Measurements from ENCODE around the gene SASH1.

The SASH1 gene

DNA sequence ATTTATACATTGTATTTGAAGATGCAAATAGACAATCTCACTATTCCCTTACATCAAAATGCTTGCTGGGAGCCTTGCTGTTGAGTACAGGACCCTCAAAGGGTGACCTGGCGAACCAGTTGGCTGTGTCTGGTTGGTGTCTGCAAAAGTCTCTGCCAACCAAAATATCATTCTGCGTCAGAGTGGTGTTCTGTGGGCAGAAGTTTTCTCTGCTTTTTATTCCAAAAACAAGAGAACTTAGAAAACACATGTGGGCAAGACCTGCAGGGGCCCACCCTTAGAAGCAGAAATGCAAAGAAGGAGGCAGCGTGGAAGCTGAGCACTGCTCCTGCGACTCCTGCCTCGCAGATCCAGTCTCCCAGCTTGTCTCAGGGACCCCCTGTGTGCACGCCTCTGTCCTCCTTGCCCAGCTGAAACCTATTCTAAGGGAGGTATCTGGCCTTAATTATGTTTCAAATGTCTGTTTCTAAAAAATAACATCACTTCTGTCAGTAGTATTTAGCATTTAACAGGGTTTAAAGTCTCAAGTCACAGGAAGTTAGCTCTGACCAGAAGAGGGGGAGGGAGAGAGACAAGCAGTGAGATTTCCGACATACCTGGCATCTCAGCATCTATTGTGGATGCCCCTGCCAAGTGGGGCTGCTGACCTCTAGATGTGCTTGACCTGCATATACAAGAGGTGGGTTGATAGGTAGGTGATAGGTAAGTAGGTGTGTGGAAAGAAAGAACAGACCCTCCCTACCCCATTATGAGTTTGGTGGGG is 101.3 kb downstream of the SASH1 start:
- Histone ChIP-seq H3K4me1 (ENCODE audit: control insufficient read depth, insufficient read depth, low read length) (peaks cover 5% of the 10 kb centered on the region), H3K27me3 (ENCODE audit: control insufficient read depth, insufficient read depth, low read length, poor library complexity, severe bottlenecking) (no peaks in the 10 kb centered on the region), H3K27ac (ENCODE audit: insufficient read depth, low read depth, low read length, poor library complexity, severe bottlenecking) (no peak overlapping the region), H3K9me3 (ENCODE audit: control insufficient read depth, low read length) (no peaks in the 10 kb centered on the region), H3K36me3 (ENCODE audit: control insufficient read depth, insufficient read depth, low read length) (no peaks in the 10 kb centered on the region), H3K4me3 (ENCODE audit: insufficient read depth, low read depth, low read length) (no peak overlapping the region)
- 69 to 71% methylated on average over 7 of the region's 7 CpGs for WGBS, 2 experiments

DNA sequence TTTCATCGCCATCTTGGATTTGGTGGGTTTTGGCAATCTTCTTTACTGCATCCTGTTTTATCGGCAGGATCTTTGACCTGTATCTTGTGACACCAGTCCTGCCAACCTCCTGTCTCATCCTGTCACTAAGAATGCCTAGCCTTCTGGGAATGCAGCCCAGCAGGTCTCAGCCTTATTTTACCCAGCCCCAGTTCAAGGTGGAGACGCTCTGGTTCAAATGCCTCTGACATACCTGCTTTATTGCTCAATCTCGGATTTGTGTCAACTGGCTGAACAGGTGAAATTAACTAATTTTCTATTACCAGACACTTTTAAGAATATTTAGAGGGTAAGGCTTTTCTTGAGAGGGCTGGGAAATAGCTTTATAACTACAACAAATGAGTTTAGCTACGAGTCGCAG is 102.5 kb downstream of the SASH1 start:
- Histone ChIP-seq H3K27me3 (ENCODE audit: control insufficient read depth, insufficient read depth, low read length, poor library complexity, severe bottlenecking) (no peaks in the 10 kb centered on the region), H3K27ac (ENCODE audit: insufficient read depth, low read depth, low read length, poor library complexity, severe bottlenecking) (no peak overlapping the region), H3K36me3 (ENCODE audit: control insufficient read depth, insufficient read depth, low read length) (no peaks in the 10 kb centered on the region), H3K4me1 (ENCODE audit: control insufficient read depth, insufficient read depth, low read length) (peaks cover 5% of the 10 kb centered on the region), H3K4me3 (ENCODE audit: insufficient read depth, low read depth, low read length) (no peak overlapping the region), H3K9me3 (ENCODE audit: control insufficient read depth, low read length) (no peaks in the 10 kb centered on the region)
- WGBS, 2 experiments, result 86% methylated on average over 6 of the region's 6 CpGs

DNA sequence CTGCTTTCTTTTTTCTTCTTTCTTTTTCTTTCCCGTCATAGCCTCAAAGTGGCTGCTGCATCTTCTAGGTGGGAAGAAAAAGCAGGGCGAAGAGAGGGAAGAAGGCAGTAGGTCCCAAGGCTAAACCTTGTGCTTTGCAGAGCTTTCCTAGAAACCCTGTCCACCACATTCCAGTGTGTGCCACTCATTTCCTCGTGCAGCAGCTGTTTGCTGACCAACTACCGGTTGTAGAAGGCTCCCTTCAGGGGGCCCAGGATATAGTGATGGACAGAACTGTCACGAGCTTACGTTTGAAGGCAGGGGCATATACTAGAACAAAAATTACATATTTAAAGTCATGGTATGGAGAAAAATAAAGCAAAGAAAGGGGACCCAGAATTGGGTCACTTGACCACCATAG is 103.0 kb downstream of the SASH1 start:
- H3K27me3 ChIP-seq (ENCODE audit: control insufficient read depth, insufficient read depth, low read length, poor library complexity, severe bottlenecking), result no peaks in the 10 kb centered on the region
- H3K9me3 ChIP-seq (ENCODE audit: control insufficient read depth, low read length), result no peaks in the 10 kb centered on the region
- no peak overlapping the region for H3K4me3 ChIP-seq (ENCODE audit: insufficient read depth, low read depth, low read length)
- peaks cover 5% of the 10 kb centered on the region for H3K4me1 ChIP-seq (ENCODE audit: control insufficient read depth, insufficient read depth, low read length)
- H3K27ac ChIP-seq (ENCODE audit: insufficient read depth, low read depth, low read length, poor library complexity, severe bottlenecking), result no peak overlapping the region
- no peaks in the 10 kb centered on the region for H3K36me3 ChIP-seq (ENCODE audit: control insufficient read depth, insufficient read depth, low read length)
- 93 to 95% methylated on average over 3 to 6 of the region's 6 CpGs for WGBS, 2 experiments

DNA sequence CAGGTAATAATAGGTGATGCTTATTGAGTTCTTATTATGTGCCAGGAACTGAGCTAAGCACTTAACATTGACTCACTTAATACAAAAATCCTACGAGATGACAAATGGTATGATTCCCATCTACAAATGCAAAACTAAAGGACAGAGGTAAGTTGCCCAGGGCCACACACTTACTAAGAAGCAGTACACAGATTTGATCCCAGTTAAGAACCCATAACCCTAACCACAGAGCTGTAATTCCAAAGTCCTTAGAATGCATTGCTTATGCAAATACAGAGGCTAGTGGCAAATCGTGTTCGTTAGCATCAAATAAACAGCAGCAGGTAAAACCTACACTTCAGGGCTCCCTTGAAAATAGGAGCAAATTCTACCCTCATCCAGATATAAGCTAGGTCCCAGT is 104.0 kb downstream of the SASH1 start:
- H3K27me3 ChIP-seq (ENCODE audit: control insufficient read depth, insufficient read depth, low read length, poor library complexity, severe bottlenecking), result no peaks in the 10 kb centered on the region
- no peaks in the 10 kb centered on the region for H3K36me3 ChIP-seq (ENCODE audit: control insufficient read depth, insufficient read depth, low read length)
- H3K4me3 ChIP-seq (ENCODE audit: insufficient read depth, low read depth, low read length), result no peak overlapping the region
- 79 to 88% methylated on average over 3 of the region's 3 CpGs for WGBS, 2 experiments
- H3K4me1 ChIP-seq (ENCODE audit: control insufficient read depth, insufficient read depth, low read length), result peaks cover 5% of the 10 kb centered on the region
- no peak overlapping the region for H3K27ac ChIP-seq (ENCODE audit: insufficient read depth, low read depth, low read length, poor library complexity, severe bottlenecking)
- H3K9me3 ChIP-seq (ENCODE audit: control insufficient read depth, low read length), result no peaks in the 10 kb centered on the region

- 82% methylated on average over 12 of the region's 12 CpGs for WGBS, 2 experiments
- no peak overlapping the region for H3K4me3 ChIP-seq (ENCODE audit: insufficient read depth, low read depth, low read length)
- no peaks in the 10 kb centered on the region for H3K9me3 ChIP-seq (ENCODE audit: control insufficient read depth, low read length)
- H3K27me3 ChIP-seq (ENCODE audit: control insufficient read depth, insufficient read depth, low read length, poor library complexity, severe bottlenecking), result no peaks in the 10 kb centered on the region
- no peak overlapping the region for H3K27ac ChIP-seq (ENCODE audit: insufficient read depth, low read depth, low read length, poor library complexity, severe bottlenecking)
- no peaks in the 10 kb centered on the region for H3K36me3 ChIP-seq (ENCODE audit: control insufficient read depth, insufficient read depth, low read length)
- peaks cover 5% of the 10 kb centered on the region for H3K4me1 ChIP-seq (ENCODE audit: control insufficient read depth, insufficient read depth, low read length)
Observed at GRCh38 chr6:148447521-148448230, 105.0 kb downstream of the SASH1 start.

DNA sequence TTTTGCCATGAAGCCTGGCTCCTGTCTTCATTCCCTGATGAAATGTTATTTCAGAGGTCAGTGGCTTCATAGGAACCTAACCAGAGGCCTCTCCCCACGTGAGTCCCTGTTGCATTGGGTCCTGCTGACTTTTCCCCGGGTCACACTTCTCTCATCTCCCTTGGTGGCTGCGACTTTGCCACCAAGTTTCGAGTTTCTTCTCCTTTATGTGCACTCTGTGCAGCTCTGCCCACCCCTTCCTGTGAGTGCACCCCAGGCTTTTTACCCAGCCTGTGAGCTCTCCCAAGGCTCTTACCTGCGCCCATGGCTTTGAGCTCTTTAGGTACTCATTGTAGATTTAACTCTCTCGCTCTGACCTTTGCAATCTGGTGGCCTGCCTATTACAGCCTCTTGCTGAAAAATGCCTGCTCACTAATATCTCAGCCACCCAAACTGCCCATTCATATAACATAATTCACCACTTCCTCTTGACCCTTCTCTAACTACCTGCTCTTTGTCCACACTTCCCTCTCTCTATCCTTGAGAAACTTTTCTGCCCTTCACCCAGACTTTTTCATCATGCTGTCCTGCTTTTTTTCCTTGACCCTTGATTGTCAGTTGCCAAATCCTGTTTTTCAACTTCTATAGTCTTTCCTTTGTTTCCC is 105.9 kb downstream of the SASH1 start:
- no peaks in the 10 kb centered on the region for H3K27me3 ChIP-seq (ENCODE audit: control insufficient read depth, insufficient read depth, low read length, poor library complexity, severe bottlenecking)
- H3K4me3 ChIP-seq (ENCODE audit: insufficient read depth, low read depth, low read length), result no peak overlapping the region
- peaks cover 5% of the 10 kb centered on the region for H3K4me1 ChIP-seq (ENCODE audit: control insufficient read depth, insufficient read depth, low read length)
- H3K36me3 ChIP-seq (ENCODE audit: control insufficient read depth, insufficient read depth, low read length), result no peaks in the 10 kb centered on the region
- WGBS, 2 experiments, result 90 to 91% methylated on average over 6 of the region's 6 CpGs
- no peak overlapping the region for H3K27ac ChIP-seq (ENCODE audit: insufficient read depth, low read depth, low read length, poor library complexity, severe bottlenecking)
- H3K9me3 ChIP-seq (ENCODE audit: control insufficient read depth, low read length), result no peaks in the 10 kb centered on the region

- H3K9me3 ChIP-seq (ENCODE audit: control insufficient read depth, low read length), result no peaks in the 10 kb centered on the region
- H3K27me3 ChIP-seq (ENCODE audit: control insufficient read depth, insufficient read depth, low read length, poor library complexity, severe bottlenecking), result no peaks in the 10 kb centered on the region
- no peak overlapping the region for H3K4me3 ChIP-seq (ENCODE audit: insufficient read depth, low read depth, low read length)
- H3K4me1 ChIP-seq (ENCODE audit: control insufficient read depth, insufficient read depth, low read length), result peaks cover 18% of the 10 kb centered on the region
- no peaks in the 10 kb centered on the region for H3K36me3 ChIP-seq (ENCODE audit: control insufficient read depth, insufficient read depth, low read length)
- no peak overlapping the region for H3K27ac ChIP-seq (ENCODE audit: insufficient read depth, low read depth, low read length, poor library complexity, severe bottlenecking)
Observed at GRCh38 chr6:148450866-148451265, 108.2 kb downstream of the SASH1 start.

- no peak overlapping the region for H3K27ac ChIP-seq (ENCODE audit: insufficient read depth, low read depth, low read length, poor library complexity, severe bottlenecking)
- 89 to 90% methylated on average over 8 of the region's 8 CpGs for WGBS, 2 experiments
- H3K4me1 ChIP-seq (ENCODE audit: control insufficient read depth, insufficient read depth, low read length), result peaks cover 22% of the 10 kb centered on the region
- no peaks in the 10 kb centered on the region for H3K36me3 ChIP-seq (ENCODE audit: control insufficient read depth, insufficient read depth, low read length)
- no peaks in the 10 kb centered on the region for H3K27me3 ChIP-seq (ENCODE audit: control insufficient read depth, insufficient read depth, low read length, poor library complexity, severe bottlenecking)
- H3K9me3 ChIP-seq (ENCODE audit: control insufficient read depth, low read length), result no peaks in the 10 kb centered on the region
- no peak overlapping the region for H3K4me3 ChIP-seq (ENCODE audit: insufficient read depth, low read depth, low read length)
Observed at GRCh38 chr6:148451690-148452089, 109.1 kb downstream of the SASH1 start.

GRCh38 chr6:148452876-148453275 is 110.2 kb downstream of the SASH1 start:
- Histone ChIP-seq H3K36me3 (ENCODE audit: control insufficient read depth, insufficient read depth, low read length) (no peaks in the 10 kb centered on the region), H3K4me3 (ENCODE audit: insufficient read depth, low read depth, low read length) (no peak overlapping the region), H3K9me3 (ENCODE audit: control insufficient read depth, low read length) (no peaks in the 10 kb centered on the region), H3K27ac (ENCODE audit: insufficient read depth, low read depth, low read length, poor library complexity, severe bottlenecking) (no peak overlapping the region), H3K27me3 (ENCODE audit: control insufficient read depth, insufficient read depth, low read length, poor library complexity, severe bottlenecking) (no peaks in the 10 kb centered on the region), H3K4me1 (ENCODE audit: control insufficient read depth, insufficient read depth, low read length) (peaks cover 22% of the 10 kb centered on the region)
- WGBS, 2 experiments, result 94% methylated on average over 16 of the region's 16 CpGs

- H3K27me3 ChIP-seq (ENCODE audit: control insufficient read depth, insufficient read depth, low read length, poor library complexity, severe bottlenecking), result no peaks in the 10 kb centered on the region
- H3K9me3 ChIP-seq (ENCODE audit: control insufficient read depth, low read length), result no peaks in the 10 kb centered on the region
- no peak overlapping the region for H3K27ac ChIP-seq (ENCODE audit: insufficient read depth, low read depth, low read length, poor library complexity, severe bottlenecking)
- H3K4me3 ChIP-seq (ENCODE audit: insufficient read depth, low read depth, low read length), result no peak overlapping the region
- H3K4me1 ChIP-seq (ENCODE audit: control insufficient read depth, insufficient read depth, low read length), result peaks cover 22% of the 10 kb centered on the region
- 93 to 96% methylated on average over 7 of the region's 7 CpGs for WGBS, 2 experiments
- no peaks in the 10 kb centered on the region for H3K36me3 ChIP-seq (ENCODE audit: control insufficient read depth, insufficient read depth, low read length)
Observed at GRCh38 chr6:148453906-148454305, 111.3 kb downstream of the SASH1 start.

Data from ectodermal cell (in vitro differentiated cells).